Stomach (tissue), 4 donors: ENCODE measurements around the gene SEMA4B.

Source experiments
- EP300 ChIP-seq: sonication (generic); formaldehyde crosslinking; IDR thresholded peaks from one replicate; pipeline ENCODE4 v1.6.1; 2017; ENCODE audit warnings: antibody characterized with exemption
- POLR2A ChIP-seq, 4 donors: fragments of 450-650 bp; IDR thresholded peaks; one replicate each; pipeline ENCODE4 v1.6.1; 2016; ENCODE audit warnings: antibody characterized with exemption in 4 of 4, control low read depth in 2 of 4, mild to moderate bottlenecking in 1 of 4, moderate library complexity in 1 of 4
- TF ChIP-seq, protein P1 (sequence below), 7 experiments: fragments of 450-650 bp in 4 of 7; fragments of 200-600 bp in 3 of 7; sonication (generic) in 3 of 7; IDR thresholded peaks; one replicate each; pipeline ENCODE4 v1.5.1; 2016 to 2019; ENCODE audit warnings: antibody characterized with exemption in 7 of 7, control low read depth in 2 of 7, mild to moderate bottlenecking in 1 of 7

DNA sequence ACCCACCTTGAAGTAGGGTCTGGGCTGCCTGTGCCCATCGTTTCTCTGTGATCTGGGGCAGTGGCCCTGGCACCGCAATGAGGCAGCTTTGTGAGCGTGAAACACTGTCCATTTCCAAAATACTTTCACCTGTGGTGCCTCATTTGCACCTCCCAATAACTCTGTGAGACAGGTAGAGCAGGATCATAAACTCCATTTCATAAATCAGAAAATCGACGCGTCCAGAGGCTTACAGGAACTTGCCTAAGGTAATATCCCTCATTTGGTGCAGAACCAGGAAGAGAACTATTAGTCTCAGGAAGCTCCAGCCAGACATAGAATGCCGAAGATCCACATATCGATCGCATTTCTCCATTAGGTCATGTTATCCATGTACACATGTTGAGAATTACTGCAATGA, 38.2 kb upstream of the SEMA4B start:
- TF ChIP-seq EP300 = no peak
- TF ChIP-seq POLR2A (IDR thresholded peaks at IDR 0.05) = no peak
- TF ChIP-seq, protein P1, sequence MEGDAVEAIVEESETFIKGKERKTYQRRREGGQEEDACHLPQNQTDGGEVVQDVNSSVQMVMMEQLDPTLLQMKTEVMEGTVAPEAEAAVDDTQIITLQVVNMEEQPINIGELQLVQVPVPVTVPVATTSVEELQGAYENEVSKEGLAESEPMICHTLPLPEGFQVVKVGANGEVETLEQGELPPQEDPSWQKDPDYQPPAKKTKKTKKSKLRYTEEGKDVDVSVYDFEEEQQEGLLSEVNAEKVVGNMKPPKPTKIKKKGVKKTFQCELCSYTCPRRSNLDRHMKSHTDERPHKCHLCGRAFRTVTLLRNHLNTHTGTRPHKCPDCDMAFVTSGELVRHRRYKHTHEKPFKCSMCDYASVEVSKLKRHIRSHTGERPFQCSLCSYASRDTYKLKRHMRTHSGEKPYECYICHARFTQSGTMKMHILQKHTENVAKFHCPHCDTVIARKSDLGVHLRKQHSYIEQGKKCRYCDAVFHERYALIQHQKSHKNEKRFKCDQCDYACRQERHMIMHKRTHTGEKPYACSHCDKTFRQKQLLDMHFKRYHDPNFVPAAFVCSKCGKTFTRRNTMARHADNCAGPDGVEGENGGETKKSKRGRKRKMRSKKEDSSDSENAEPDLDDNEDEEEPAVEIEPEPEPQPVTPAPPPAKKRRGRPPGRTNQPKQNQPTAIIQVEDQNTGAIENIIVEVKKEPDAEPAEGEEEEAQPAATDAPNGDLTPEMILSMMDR (IDR thresholded peaks at IDR 0.05) = no peak
